OCI-LY1 (cell line): ENCODE measurements around the gene ALOX15B.

ENCODE experiments used
- EZH2 ChIP-seq: fragments of 200-600 bp; sonication (generic), shearing (Covaris generic); IDR thresholded peaks from 2 replicates; pipeline ENCODE4 v1.8.0; 2017; ENCODE audit warnings: borderline replicate concordance, mixed run types, mild to moderate bottlenecking, antibody characterized with exemption, low read length, moderate library complexity, mixed read lengths
- TF ChIP-seq, protein P1 (sequence below): fragments of 200-600 bp; sonication (generic), shearing (Covaris generic); IDR thresholded peaks from 2 replicates; pipeline ENCODE4 v1.5.1; 2017; ENCODE audit warnings: mild to moderate bottlenecking, antibody characterized with exemption, low read length, moderate library complexity, mixed read lengths

DNA sequence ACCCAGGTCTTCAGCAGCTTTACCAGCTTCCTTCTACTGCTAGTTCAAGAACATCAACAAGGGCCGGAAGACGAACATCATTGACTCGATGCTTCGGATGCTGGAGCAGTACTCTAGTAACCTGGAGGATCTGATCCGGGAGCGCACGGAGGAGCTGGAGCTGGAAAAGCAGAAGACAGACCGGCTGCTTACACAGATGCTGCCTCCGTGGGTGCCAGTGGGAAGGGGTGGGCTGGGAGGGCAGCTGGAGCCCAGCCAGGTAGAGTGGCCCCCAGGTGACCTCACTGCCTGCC, 24.4 kb upstream of the ALOX15B start:
- TF ChIP-seq, protein P1, sequence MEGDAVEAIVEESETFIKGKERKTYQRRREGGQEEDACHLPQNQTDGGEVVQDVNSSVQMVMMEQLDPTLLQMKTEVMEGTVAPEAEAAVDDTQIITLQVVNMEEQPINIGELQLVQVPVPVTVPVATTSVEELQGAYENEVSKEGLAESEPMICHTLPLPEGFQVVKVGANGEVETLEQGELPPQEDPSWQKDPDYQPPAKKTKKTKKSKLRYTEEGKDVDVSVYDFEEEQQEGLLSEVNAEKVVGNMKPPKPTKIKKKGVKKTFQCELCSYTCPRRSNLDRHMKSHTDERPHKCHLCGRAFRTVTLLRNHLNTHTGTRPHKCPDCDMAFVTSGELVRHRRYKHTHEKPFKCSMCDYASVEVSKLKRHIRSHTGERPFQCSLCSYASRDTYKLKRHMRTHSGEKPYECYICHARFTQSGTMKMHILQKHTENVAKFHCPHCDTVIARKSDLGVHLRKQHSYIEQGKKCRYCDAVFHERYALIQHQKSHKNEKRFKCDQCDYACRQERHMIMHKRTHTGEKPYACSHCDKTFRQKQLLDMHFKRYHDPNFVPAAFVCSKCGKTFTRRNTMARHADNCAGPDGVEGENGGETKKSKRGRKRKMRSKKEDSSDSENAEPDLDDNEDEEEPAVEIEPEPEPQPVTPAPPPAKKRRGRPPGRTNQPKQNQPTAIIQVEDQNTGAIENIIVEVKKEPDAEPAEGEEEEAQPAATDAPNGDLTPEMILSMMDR, result no peak
- no peak for TF ChIP-seq EZH2
